GM21576 (cell line): Measurements from ENCODE around the gene UFC1.

ENCODE experiments used
- ATAC-seq: cut with Tn5 transposase; IDR thresholded peaks from one replicate; pipeline ENCODE4 v1.9.1; 2021; ENCODE audit warnings: mild to moderate bottlenecking, moderate library complexity; ENCODE audit not compliant: unreplicated experiment

The UFC1 gene

DNA sequence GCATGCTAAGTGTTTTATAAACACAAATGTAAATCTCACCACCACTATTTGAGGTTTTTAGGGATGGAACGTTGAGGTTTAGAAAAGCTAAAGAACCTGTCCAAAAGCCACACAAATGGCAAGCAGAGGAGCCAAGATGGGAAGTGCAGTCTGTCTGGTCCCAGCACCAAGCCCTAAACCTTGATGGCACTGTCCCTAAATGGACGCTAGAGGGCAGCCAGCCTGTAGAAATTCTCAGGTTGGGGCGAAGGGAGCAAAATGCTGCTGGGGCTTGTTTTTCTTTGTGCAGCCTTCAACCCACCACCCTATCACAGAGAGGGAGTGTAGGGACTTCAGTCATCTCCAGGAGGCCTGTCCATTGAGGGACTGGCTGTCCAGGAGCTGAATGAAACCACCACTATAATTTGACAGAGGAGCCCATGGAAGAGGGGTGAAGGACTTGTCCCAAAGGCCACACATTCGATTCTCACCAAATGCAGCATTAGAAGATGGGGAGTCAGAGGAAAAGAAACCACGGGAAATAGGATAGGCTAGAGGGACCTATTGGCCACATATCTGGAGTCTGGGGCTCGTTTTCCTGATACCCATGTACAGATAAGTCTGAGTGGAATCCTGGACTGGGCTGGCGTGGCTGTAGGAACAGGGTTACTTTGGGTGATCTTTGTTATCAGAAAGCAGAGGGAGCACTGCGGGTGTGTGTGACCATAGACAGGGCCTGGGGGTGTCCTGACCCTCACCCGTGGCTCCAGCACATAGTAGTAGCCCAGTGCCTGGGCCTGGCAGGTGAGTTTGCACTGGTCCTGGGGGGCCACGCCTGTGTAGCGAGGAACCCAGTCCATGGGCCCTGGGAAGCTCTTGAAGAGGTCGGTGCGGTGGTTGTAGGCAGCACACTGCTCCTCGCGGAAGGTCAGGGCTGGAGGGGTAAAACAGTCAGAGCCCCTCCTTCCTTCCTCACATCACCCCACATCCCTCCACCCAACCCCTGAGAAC lies 39.0 kb downstream of the UFC1 start:
- peak; percentile 60 for ATAC-seq

DNA sequence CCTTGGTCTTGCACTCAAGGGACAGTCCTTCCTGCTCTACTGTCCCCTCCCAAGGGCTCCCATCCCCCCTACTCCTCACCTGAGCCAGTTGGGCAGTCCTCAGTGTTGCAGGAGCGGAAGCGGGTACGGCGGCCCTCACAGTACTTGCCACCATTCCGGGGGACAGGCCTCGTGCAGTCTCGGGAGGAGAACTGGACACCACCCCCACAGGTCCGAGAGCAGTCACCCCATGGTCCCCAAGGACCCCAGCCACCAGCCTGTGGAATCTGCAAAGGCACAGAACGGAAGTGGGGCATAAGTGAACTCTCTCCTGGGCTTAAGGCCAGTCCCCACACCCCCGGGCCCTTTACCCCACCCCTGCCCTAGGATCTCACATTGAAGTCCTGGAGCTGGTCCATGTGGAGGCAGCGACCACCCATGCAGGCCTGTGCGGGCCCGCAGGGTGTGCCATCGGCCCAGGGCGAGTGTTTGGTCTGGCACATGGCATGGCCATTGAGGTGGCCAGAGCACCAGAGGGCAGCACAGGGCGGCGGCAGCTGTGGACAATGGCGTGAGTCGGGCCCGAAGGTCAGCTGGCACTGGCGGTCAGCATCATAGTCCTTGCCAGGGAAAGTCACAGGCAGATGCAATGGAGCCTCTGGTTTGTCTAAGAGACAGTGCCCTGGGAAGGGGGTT lies 39.9 kb downstream of the UFC1 start:
- no peak for ATAC-seq

DNA sequence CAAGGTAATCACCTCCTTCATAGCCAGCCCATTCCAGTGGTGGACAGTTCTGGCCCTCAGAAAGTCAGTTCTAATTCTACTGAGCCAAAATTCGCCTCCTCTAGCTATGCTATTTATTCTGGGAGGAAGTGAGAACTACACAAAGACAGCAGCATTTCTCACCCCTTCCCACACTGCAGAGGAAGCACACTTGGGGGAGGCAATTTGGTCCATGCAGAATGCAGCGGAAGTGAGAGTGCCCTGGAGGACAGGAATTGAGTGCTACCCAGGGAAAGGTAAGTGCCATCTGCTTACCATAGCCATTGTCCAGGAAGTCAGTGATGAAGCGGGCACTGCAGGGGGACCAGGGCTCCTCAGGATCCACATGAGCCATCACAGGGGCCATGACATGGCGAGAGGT lies 41.4 kb downstream of the UFC1 start:
- ATAC-seq: peak; percentile 53

GRCh38 chr1:161196111-161196510 lies 42.3 kb downstream of the UFC1 start:
- ATAC-seq: no peak

DNA sequence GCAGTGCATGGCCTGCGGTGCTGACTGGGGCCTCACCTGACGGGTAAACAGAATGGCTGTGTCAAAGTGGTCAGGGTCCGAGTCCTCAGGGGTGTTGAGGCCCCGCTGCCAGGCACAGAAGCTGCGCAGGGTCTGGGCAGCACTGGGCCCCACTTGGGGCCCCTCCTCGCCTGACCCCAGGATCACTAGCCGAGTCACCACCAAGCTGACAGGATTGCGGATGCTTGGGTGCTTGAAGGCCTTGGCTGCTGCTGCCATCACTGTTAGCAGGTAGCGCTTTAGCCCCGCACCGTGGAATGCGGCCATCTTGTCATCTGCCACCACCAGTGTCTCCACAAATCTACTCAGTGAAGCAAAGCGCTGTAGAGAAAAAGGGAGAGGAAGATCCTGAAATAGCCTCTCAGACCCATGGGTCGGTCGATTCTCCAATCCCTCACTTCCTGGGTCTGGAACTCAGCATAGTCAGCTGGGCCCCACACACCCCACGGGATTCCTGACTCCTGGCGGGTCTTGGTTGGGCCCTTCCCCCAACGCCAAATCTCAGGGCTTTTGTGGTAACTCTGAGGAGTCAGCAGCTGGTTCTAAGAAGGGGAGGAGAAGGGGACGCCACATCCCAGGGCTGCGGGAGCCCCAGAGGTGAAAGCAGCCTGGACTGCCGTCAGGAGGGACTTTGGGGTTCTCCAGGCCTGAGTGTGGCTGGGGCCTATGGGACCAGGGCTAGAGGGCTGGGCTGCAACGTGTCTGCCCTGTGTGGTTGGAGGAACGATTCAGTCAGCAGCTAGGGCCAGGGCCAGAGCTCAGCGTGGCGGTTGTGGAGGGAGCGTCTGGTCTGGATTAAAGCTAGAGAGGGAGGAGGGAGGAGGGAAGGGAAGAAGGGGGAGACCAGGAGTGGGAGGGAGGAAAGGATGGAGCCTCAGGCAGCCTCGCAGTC lies 43.0 kb downstream of the UFC1 start:
- ATAC-seq: no peak

- ATAC-seq: no peak
Observed at GRCh38 chr1:161197560-161198193, 43.9 kb downstream of the UFC1 start.

GRCh38 chr1:161198194-161198896 lies 44.6 kb downstream of the UFC1 start:
- ATAC-seq: no peak

GRCh38 chr1:161198897-161199431 lies 45.2 kb downstream of the UFC1 start, which contains the start of gene ADAMTS4:
Gene ADAMTS4 (minus strand): TSS chr1:161199054. CDS start chr1:161198627, 427 bp downstream.
- ATAC-seq: no peak

DNA sequence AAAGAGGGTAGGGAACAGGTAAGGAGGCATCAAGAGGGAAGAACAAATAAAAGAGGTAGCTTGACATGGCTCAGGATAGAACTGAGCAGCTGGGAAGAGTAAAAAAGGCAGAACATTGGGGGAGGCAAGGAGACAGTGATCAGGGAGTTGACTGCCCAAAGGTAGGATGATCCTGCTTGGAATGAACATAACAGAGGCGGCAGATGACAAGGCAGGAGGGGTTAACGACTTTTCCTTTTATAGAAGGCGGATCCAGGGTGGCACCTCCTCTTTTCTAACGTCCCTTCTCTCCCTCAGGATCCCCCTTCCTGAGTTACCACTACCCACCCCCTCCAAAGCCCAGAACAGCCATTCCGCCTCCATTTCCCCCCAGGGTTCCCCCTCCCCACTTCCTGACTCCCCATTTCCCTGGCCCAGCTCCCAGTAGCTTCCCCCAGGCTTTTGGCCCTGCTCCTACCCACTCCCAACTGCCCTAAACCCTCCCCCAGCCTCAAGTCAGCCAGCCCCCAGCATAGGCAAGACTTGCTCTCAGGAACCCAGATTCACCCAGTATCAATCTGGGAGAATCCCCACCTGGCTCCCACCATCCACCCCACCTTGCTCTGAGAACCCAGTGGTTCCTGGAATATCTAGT lies 45.8 kb downstream of the UFC1 start:
- ATAC-seq: no peak

DNA sequence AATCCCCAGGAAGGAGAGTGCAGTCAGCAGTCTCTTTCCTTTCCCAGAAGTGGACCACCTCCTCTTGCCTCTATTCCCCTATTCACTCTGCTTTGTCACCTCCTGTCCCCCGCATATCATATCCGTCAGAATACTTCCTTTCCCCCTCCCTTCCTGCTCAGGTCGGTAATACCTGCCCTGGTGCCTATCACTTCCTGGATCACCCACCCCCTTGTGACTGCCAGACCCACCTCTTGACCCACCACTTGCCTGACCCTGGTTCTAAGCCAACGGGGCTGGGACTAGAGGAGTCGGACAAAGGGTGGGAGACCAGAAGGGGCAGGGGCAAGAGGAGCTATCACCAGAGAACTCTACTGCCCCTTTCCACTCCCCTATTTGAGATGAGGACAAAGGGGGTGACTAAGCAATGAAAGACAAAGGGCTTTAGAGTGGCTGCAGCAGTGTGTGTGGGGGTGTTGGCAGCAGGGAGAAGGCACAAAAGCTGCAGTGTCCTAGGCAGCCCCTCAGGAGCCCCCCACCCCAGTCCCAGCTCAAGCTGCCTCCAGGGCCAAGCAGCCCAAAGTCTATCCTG lies 46.7 kb downstream of the UFC1 start:
- ATAC-seq: no peak

DNA sequence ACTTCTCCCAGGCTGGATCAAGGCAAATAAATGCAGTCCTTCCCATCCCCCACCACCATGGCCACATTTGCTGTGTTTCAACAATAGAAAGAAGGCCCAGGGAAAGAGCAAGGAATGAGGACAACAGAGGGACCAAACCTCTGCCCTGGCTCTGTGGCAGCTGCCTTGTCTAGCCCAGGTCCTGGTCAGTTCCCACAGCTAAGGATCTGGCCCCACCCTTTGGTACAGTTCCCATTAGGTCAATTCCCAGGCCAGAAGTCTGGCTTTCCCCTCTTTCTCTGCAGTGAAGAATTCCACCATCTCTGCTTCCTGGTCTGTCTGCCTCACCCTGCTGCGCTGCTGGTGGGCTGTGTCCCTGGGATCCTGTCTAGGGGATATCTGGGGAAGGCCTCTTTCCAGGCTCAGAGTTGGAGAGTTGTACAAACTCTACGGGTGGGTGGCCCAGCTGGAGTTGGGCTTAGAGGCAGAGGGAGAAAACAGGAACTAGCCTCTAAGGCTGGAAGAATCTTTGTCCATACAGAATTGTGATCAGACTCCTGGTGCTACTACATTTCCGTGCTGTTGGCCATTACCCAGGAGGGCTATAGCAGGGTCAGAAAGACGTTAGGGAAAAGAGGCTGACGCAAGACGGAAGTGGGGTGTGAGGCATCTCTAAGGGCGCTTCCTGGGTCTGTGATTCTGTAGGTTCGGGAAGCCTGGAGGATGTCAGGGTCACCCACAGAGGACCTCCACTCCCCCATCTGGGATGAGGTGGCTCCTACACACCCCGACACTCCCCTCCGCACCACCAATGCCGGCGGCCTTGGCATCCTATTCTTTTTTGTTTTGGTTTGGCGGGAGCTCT lies 47.4 kb downstream of the UFC1 start:
- ATAC-seq: no peak

DNA sequence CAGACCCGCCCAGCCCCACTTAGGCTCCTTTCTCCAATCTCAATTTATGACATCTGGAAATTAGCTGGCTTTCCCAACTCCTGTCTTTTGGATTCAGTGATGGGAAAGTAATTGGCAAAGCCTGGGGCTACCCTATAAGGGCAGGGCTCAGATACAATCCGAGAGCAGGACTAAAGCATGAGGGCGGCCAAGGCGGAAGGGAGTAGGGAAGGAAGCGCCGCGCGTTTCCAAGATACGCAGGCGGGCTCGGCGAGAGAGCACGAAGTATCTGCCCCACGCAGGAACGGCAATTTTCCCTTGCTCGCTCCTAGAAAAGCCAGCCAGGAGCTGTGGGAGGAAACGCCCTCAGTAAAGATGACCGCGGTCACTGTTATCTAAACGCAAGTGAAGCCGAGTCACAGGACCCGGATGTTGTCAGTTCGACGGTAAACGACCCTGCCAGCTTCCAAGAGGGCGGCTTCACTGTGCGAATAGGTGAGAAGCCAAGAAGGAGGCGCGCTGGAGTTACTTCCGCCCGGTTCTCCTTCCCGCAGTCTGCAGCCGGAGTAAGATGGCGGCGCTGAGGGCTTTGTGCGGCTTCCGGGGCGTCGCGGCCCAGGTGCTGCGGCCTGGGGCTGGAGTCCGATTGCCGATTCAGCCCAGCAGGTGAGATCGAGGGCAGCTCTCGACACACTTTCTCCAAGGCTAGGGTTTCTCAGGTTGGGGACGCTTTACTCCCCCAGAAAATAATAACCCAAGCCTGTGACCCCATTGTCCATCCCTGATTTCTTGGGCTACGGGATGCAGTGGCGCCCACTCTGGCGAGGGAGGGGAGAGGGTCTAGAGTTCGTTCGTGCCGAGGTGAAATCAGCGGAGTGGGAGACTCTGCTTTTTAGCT lies 48.3 kb downstream of the UFC1 start, which contains the start of gene NDUFS2:
Gene NDUFS2, plus strand, starts transcription at position 532 of the 877 bp plus-strand sequence. Its CDS starts 19 bp downstream, at position 551.
- peak; percentile 96 for ATAC-seq

- no peak for ATAC-seq
Observed at GRCh38 chr1:161206411-161207140, 52.8 kb downstream of the UFC1 start.

- ATAC-seq: no peak
Observed at GRCh38 chr1:161207173-161207572, 53.4 kb downstream of the UFC1 start.
